GM23248 (cell line): ENCODE data around the gene VEGFD. TPM values are rescaled to one million over a fixed set of nuclear protein-coding genes. Genes with fewer than 3 reads are reported as not detected.

Experiments
- DNase-seq: peaks from one replicate; pipeline ENCODE4 v3.0.0-alpha.2; 2015
- H2AFZ ChIP-seq: fragments of 200-600 bp; sonication (generic); 2 replicates; pipeline ENCODE4 v1.6.1; 2016; ENCODE audit warnings: antibody characterized with exemption
- H3F3A ChIP-seq: fragments of 200-600 bp; sonication (generic); 2 replicates; pipeline ENCODE4 v1.6.1; 2016; ENCODE audit warnings: mild to moderate bottlenecking, antibody characterized with exemption, mixed run types; ENCODE audit not compliant: insufficient read depth
- H3K27ac ChIP-seq: fragments of 200-600 bp; sonication (generic); 2 replicates; pipeline ENCODE4 v1.5.1; 2016; ENCODE audit warnings: mild to moderate bottlenecking
- H3K27me3 ChIP-seq: fragments of 200-600 bp; sonication (generic); replicated peaks from 2 replicates; pipeline ENCODE4 v1.6.1; 2016; ENCODE audit warnings: mild to moderate bottlenecking; ENCODE audit not compliant: insufficient read depth
- H3K36me3 ChIP-seq: fragments of 200-600 bp; sonication (generic); 2 replicates; pipeline ENCODE4 v1.6.1; 2016; ENCODE audit warnings: low read depth, mild to moderate bottlenecking
- H3K4me1 ChIP-seq: fragments of 200-600 bp; sonication (generic); 2 replicates; pipeline ENCODE4 v1.6.1; 2016; ENCODE audit warnings: mild to moderate bottlenecking; ENCODE audit not compliant: insufficient read depth
- H3K4me2 ChIP-seq: fragments of 200-600 bp; sonication (generic); one replicate; pipeline ENCODE4 v1.6.1; 2016; ENCODE audit warnings: mild to moderate bottlenecking; ENCODE audit not compliant: unreplicated experiment
- H3K4me3 ChIP-seq: fragments of 200-600 bp; sonication (generic); 2 replicates; pipeline ENCODE4 v1.5.1; 2016; ENCODE audit warnings: mild to moderate bottlenecking
- H3K79me2 ChIP-seq: fragments of 200-600 bp; sonication (generic); 2 replicates; pipeline ENCODE4 v1.6.1; 2016; ENCODE audit warnings: mild to moderate bottlenecking; ENCODE audit not compliant: insufficient read depth
- H3K9ac ChIP-seq: fragments of 200-600 bp; sonication (generic); 2 replicates; pipeline ENCODE4 v1.6.1; 2016; ENCODE audit warnings: mild to moderate bottlenecking
- H3K9me2 ChIP-seq: fragments of 200-600 bp; sonication (generic); 2 replicates; pipeline ENCODE4 v1.6.1; 2016; ENCODE audit warnings: mixed run types, mild to moderate bottlenecking, moderate library complexity; ENCODE audit not compliant: insufficient read depth
- H3K9me3 ChIP-seq: fragments of 200-600 bp; sonication (generic); one replicate; pipeline ENCODE4 v1.6.1; 2017; ENCODE audit warnings: low read depth
- H4K20me1 ChIP-seq: fragments of 200-600 bp; sonication (generic); 2 replicates; pipeline ENCODE4 v1.6.0; 2016; ENCODE audit not compliant: insufficient read depth
- EZH2 ChIP-seq: fragments of 200-600 bp; sonication (generic); IDR thresholded peaks from 2 replicates; pipeline ENCODE4 v1.6.1; 2018; ENCODE audit warnings: antibody characterized with exemption, mild to moderate bottlenecking; ENCODE audit not compliant: insufficient read depth, poor library complexity, severe bottlenecking
- EZH2phosphoT487 ChIP-seq: fragments of 200-600 bp; sonication (generic); IDR thresholded peaks from 2 replicates; pipeline ENCODE4 v1.6.1; 2018; ENCODE audit warnings: antibody characterized with exemption, moderate library complexity, mild to moderate bottlenecking, low read depth; ENCODE audit not compliant: insufficient read depth
- WGBS, 2 experiments: methylation state at CpG; one replicate each; pipeline ENCODE4 v1.1.6; 2015 to 2017; ENCODE audit warnings: low lambda C conversion rate in 2 of 2, low coverage in 1 of 2; ENCODE audit errors: missing lambda C conversion rate in 2 of 2; 5-methylcytosine and 5-hydroxymethylcytosine counted together
- in situ Hi-C: fragments of 300-500 bp; cut with MboI; formaldehyde crosslinking; loops from 2 replicates; pipeline ENCODE4 v1.15.0; 2020
- polyA plus RNA-seq: library from polyadenylated mRNA; unstranded; fragments of >200 nt; fragmentation: Nextera tagmentation; extraction: Ambion mirVana; gene quantifications from 2 replicates; pipeline ENCODE4 v1.2.1, GENCODE V29; 2016
- total RNA-seq: library from RNA; depleted of rRNA; stranded (reverse); fragments of >200 nt; shearing (Covaris generic); gene quantifications from 2 replicates; pipeline ENCODE4 v1.2.3, GENCODE V29; 2014

The VEGFD gene
- total and polyA plus RNA-seq, 2 experiments from 2014 or later = not detected

GRCh38 chrX:15358533-15358932 lies 25.7 kb downstream of the VEGFD start:
- 69 to 72% methylated on average over 2 of the region's 2 CpGs for WGBS, 2 experiments
- Histone ChIP-seq H3K9me3 (no peaks in the 10 kb centered on the region), H3K4me2 (no peak overlapping the region), H3K9ac (no peak overlapping the region), H3F3A (no peaks in the 10 kb centered on the region), H3K36me3 (no peaks in the 10 kb centered on the region), H3K79me2 (no peaks in the 10 kb centered on the region), H2AFZ (no peak overlapping the region), H3K27me3 (no peaks in the 10 kb centered on the region), H3K4me3 (no peak overlapping the region), H3K27ac (no peak overlapping the region), H4K20me1 (no peaks in the 10 kb centered on the region), H3K9me2 (no peaks in the 10 kb centered on the region), H3K4me1 (no peaks in the 10 kb centered on the region)
- DNase-seq = no peak
- in situ Hi-C loops = no loop called here
- TF ChIP-seq EZH2 (no peak), EZH2phosphoT487 (no peak)

DNA sequence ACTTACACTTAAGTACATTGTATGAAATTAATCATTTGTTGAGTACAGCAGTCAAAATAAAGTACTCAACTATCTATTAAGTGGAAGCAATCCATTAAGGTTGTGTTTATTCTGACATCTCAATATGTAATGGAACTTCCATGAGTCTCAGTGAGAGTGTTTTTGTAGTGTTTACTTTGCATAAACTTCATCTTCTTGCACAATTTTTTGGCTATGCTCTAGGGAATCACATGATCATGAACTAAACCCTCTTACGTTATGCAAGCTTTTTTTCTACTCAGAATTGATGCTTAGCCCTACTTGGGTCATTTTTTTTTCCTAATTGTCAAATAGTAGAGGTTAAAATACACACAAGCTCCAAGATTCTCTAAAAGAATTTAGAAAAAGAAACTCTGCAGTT lies 27.8 kb downstream of the VEGFD start:
- peak; percentile 49 for DNase-seq
- in situ Hi-C loops = no loop called here
- H3K9me3 ChIP-seq = no peaks in the 10 kb centered on the region
- no peaks in the 10 kb centered on the region for H3F3A ChIP-seq
- H2AFZ ChIP-seq = no peak overlapping the region
- no peaks in the 10 kb centered on the region for H3K79me2 ChIP-seq
- H3K4me2 ChIP-seq = no peak overlapping the region
- H3K9me2 ChIP-seq = no peaks in the 10 kb centered on the region
- H3K27ac ChIP-seq = no peak overlapping the region
- no peaks in the 10 kb centered on the region for H4K20me1 ChIP-seq
- H3K4me1 ChIP-seq = no peaks in the 10 kb centered on the region
- no peak overlapping the region for H3K9ac ChIP-seq
- no peak for TF ChIP-seq EZH2phosphoT487
- TF ChIP-seq EZH2 = no peak
- H3K4me3 ChIP-seq = no peak overlapping the region
- WGBS, 2 experiments = 11 to 56% methylated on average over 1 of the region's 1 CpG
- H3K36me3 ChIP-seq = no peaks in the 10 kb centered on the region
- H3K27me3 ChIP-seq = no peaks in the 10 kb centered on the region

GRCh38 chrX:15350329-15350996 lies 33.8 kb downstream of the VEGFD start:
- Histone ChIP-seq H3K9me3 (no peaks in the 10 kb centered on the region), H3K9me2 (no peaks in the 10 kb centered on the region), H3K27me3 (no peaks in the 10 kb centered on the region), H3K79me2 (no peaks in the 10 kb centered on the region), H3K4me3 (no peak overlapping the region), H2AFZ (no peak overlapping the region), H3K4me2 (no peak overlapping the region), H3F3A (no peaks in the 10 kb centered on the region), H4K20me1 (no peaks in the 10 kb centered on the region), H3K4me1 (no peaks in the 10 kb centered on the region), H3K36me3 (no peaks in the 10 kb centered on the region), H3K9ac (no peak overlapping the region), H3K27ac (no peak overlapping the region)
- DNase-seq = no peak
- TF ChIP-seq EZH2 (no peak), EZH2phosphoT487 (no peak)
- in situ Hi-C loops = no loop called here
- WGBS, 2 experiments = 79 to 86% methylated on average over 7 to 8 of the region's 8 CpGs

- TF ChIP-seq EZH2 (no peak), EZH2phosphoT487 (no peak)
- no peak overlapping the region for H3K9ac ChIP-seq
- no peak overlapping the region for H3K27ac ChIP-seq
- H3K4me3 ChIP-seq = no peak overlapping the region
- no peaks in the 10 kb centered on the region for H3K4me1 ChIP-seq
- H4K20me1 ChIP-seq = no peaks in the 10 kb centered on the region
- H3K4me2 ChIP-seq = no peak overlapping the region
- no peaks in the 10 kb centered on the region for H3K79me2 ChIP-seq
- WGBS, 2 experiments = 8 to 20% methylated on average over 1 to 2 of the region's 2 CpGs
- H2AFZ ChIP-seq = no peak overlapping the region
- no peaks in the 10 kb centered on the region for H3K36me3 ChIP-seq
- H3K9me2 ChIP-seq = no peaks in the 10 kb centered on the region
- in situ Hi-C loops = loop anchor here (10.0 kb wide), 2 partner anchors 116 to 326 kb away; no protein-coding TSS in a partner anchor
- H3K9me3 ChIP-seq = no peaks in the 10 kb centered on the region
- peak; percentile 70 for DNase-seq
- no peaks in the 10 kb centered on the region for H3F3A ChIP-seq
- no peaks in the 10 kb centered on the region for H3K27me3 ChIP-seq
These were observed 35.2 kb downstream of the VEGFD start for GRCh38 chrX:15349046-15349445.
